Measurements from ENCODE around the gene NAV2.

Gene NAV2

DNA sequence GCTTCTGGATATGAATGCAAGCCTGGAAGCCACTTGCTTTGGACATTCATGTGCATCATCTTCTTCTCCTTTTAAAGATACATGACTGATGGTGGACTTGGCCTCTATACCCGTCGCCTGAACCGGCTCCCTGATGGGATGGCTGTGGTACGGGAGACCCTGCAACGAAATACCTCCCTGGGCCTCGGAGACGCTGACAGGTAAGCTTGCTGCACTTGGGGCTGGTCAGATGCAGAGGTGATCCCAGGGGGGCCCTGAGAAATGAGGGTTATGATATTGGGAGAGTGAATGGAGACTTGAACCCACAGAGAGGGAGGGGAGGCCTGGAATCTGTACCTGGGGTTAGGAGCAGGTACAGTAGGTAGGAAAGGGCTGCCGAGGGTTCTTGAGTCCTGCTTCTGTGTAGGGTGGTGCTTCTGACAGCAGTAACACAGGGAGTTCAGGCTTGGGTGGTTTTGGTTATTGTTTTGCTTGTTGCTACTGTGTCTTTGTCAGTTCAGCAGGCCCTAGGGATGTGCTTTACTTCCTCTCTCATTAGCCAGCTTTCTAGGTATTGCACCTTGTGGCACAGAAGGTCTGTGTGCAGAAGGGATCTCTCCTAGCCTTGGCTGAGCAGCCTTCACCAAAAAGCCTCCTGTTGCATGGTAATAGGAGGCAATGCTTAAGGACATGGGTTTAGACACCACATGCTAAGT, 271.6 kb downstream of the NAV2 start:
- no peak for TF ChIP-seq ZNF274 (IDR thresholded peaks at IDR 0.05; ENCODE audit: low read depth, low read length)
- no peak overlapping the region for H3K4me3 ChIP-seq (ENCODE audit: low read length)

DNA sequence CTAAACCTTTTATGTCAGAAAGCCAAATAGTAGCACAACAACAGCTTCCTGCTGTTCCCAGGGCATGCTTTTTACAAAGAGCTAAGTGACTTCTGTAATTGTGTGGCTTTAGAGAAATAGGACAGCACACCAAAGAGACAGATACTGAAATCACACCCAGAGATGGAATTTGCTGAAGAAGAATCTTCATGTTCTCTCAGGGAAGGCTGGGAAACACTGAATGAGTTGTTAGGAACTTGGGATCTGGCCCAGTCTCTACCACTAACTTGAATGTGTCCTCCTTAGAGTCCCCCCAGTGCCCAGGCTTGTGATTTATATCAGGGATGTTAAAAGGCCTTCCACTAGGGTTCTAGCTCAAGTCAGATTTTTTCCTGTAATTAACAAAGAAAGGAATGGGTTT, 272.5 kb downstream of the NAV2 start:
- no peak overlapping the region for H3K4me3 ChIP-seq (ENCODE audit: low read length)
- TF ChIP-seq ZNF274 (IDR thresholded peaks at IDR 0.05; ENCODE audit: low read depth, low read length), result no peak

- TF ChIP-seq ZNF274 (IDR thresholded peaks at IDR 0.05; ENCODE audit: low read depth, low read length), result no peak
- no peak overlapping the region for H3K4me3 ChIP-seq (ENCODE audit: low read length)
Measured at GRCh38 chr11:19987331-19987801, 274.7 kb downstream of the NAV2 start.

GRCh38 chr11:19988598-19988997, 276.0 kb downstream of the NAV2 start:
- no peak for TF ChIP-seq ZNF274 (IDR thresholded peaks at IDR 0.05; ENCODE audit: low read depth, low read length)
- H3K4me3 ChIP-seq (ENCODE audit: low read length), result no peak overlapping the region

DNA sequence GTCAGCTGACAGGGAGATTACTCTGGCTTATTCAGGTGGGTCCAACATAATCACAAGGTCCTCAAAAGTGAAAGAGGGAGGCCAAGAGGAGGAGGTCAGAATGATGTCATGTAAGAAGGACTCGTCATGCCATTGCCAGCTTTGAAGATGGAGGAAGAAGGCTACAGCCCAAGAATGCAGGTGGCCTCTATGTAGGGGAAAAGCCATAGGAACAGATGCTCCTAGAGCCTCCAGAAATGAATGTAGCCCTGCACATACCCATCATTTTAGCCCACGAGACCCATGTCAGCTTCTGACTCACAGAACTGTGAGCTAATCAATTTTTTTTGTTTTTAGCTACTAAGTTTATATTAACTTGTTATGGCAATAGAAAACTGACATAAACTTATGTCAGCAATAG, 276.6 kb downstream of the NAV2 start:
- no peak for TF ChIP-seq ZNF274 (IDR thresholded peaks at IDR 0.05; ENCODE audit: low read depth, low read length)
- H3K4me3 ChIP-seq (ENCODE audit: low read length), result no peak overlapping the region

- H3K4me3 ChIP-seq (ENCODE audit: low read length), result no peak overlapping the region
- no peak for TF ChIP-seq ZNF274 (IDR thresholded peaks at IDR 0.05; ENCODE audit: low read depth, low read length)
Measured at GRCh38 chr11:19992162-19992561, 279.5 kb downstream of the NAV2 start.

- no peak overlapping the region for H3K4me3 ChIP-seq (ENCODE audit: low read length)
- TF ChIP-seq ZNF274 (IDR thresholded peaks at IDR 0.05; ENCODE audit: low read depth, low read length), result no peak
Measured at GRCh38 chr11:19992998-19993397, 280.4 kb downstream of the NAV2 start.

DNA sequence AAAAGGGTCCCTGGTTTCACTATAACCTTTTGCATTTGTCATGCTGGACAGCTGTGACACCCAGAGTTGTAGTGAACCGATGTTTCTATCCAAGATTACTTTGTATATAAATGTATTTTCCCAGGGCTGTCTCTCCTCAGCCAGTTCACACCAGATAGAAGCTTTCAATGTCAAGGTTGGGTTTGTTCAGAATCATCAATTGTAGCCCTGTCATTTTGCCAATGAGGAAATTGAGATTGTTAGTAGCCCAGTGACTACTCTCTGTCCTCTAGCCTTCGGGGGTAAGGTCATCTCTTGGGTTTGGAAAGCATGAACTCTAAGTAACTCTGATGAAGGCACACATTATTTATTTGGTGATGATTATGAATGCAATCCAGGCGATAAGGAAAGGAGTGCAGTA, 282.0 kb downstream of the NAV2 start:
- no peak overlapping the region for H3K4me3 ChIP-seq (ENCODE audit: low read length)
- TF ChIP-seq ZNF274 (IDR thresholded peaks at IDR 0.05; ENCODE audit: low read depth, low read length), result no peak

GRCh38 chr11:19995145-19995544, 282.5 kb downstream of the NAV2 start:
- no peak for TF ChIP-seq ZNF274 (IDR thresholded peaks at IDR 0.05; ENCODE audit: low read depth, low read length)
- no peak overlapping the region for H3K4me3 ChIP-seq (ENCODE audit: low read length)

GRCh38 chr11:19996571-19996970, 283.9 kb downstream of the NAV2 start:
- TF ChIP-seq ZNF274 (IDR thresholded peaks at IDR 0.05; ENCODE audit: low read depth, low read length), result no peak
- H3K4me3 ChIP-seq (ENCODE audit: low read length), result no peak overlapping the region

DNA sequence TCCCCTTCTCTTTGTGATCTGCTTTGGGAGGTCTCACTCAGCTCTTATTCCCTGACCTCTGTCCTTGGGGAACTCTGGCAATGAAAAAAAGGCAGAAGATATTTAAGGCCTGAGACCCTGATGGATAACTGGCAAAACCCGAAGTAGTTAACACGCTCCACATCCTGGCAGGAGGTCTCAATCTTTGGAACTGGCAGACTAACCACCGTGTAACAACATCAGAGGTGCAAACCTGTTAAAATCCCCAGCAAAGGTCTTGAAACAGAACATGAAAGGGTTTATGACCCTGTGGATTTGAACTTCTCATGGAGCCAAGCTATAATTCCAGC, 287.3 kb downstream of the NAV2 start:
- TF ChIP-seq ZNF274 (IDR thresholded peaks at IDR 0.05; ENCODE audit: low read depth, low read length), result no peak
- no peak overlapping the region for H3K4me3 ChIP-seq (ENCODE audit: low read length)

- H3K4me3 ChIP-seq (ENCODE audit: low read length), result no peak overlapping the region
- no peak for TF ChIP-seq ZNF274 (IDR thresholded peaks at IDR 0.05; ENCODE audit: low read depth, low read length)
Measured at GRCh38 chr11:20000351-20001134, 287.9 kb downstream of the NAV2 start.

DNA sequence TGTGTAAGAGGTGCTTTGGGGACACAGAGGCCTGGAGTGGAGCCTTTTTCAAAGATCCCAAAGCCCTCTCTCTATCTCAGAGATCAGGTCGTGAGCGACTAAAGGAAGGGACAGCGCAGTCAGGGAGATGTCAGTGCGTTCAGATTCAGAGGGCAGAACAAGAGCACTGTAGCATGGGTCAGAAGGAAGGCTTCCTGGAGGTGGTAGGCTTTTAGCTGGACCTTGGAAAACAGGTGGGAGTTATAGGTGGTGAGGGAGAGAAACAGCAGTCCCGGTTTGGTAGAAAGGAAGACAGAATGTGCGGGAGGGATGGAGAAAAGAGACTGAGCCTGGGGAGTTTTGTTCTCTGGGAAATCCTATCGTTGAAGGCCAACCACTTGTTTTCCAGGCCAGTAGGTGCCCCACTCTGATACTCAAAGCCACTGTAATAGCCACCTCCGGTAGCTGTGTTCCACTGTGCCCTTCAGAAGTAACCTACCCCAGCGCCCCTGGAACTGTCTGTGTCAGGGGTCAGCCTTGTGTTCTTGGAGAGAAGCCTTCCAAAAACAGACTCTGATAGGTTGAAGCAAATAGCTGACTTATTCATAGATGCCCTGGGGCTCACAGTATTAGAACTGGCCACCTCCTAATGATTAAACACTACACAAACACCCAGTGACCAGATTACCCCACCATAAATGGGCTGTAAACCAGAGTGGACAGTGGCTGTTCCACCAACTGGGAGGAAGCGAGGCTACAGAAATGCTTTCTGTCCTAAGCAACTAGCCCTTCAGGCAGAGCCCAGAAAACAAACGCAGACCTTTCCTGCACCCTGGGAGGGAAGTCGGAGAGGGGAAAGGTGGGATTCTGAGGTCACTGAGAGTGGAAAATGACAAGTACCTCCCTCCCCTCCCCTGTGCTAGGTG, 289.9 kb downstream of the NAV2 start:
- no peak overlapping the region for H3K4me3 ChIP-seq (ENCODE audit: low read length)
- TF ChIP-seq ZNF274 (IDR thresholded peaks at IDR 0.05; ENCODE audit: low read depth, low read length), result no peak

DNA sequence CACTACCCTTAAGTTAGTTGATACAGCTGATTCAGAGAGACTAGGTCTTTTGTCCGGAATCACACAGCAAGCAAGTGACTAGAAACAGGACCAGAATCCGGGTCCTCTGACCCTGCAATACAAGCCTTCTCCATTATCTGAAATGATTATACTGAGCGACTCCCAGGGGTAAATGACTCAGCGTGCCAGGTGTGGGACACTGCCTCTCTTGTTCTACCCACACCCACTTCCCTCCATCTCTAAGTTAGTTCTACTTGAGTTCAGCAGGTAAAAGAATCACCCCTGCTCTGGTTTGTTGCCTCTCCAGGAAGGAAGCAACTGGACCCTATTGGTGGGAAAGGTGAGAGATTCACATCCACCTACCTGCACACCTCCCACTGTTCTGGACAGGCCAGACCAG, 290.7 kb downstream of the NAV2 start:
- H3K4me3 ChIP-seq (ENCODE audit: low read length), result no peak overlapping the region
- TF ChIP-seq ZNF274 (IDR thresholded peaks at IDR 0.05; ENCODE audit: low read depth, low read length), result no peak
